Measurements from ENCODE around the gene DDRGK1. TPM values are rescaled to one million over a fixed set of nuclear protein-coding genes. Genes with fewer than 3 reads are reported as not detected.

DDRGK1 gene
- total RNA-seq, 1 experiment from 2014 or later: 85.5 TPM

DNA sequence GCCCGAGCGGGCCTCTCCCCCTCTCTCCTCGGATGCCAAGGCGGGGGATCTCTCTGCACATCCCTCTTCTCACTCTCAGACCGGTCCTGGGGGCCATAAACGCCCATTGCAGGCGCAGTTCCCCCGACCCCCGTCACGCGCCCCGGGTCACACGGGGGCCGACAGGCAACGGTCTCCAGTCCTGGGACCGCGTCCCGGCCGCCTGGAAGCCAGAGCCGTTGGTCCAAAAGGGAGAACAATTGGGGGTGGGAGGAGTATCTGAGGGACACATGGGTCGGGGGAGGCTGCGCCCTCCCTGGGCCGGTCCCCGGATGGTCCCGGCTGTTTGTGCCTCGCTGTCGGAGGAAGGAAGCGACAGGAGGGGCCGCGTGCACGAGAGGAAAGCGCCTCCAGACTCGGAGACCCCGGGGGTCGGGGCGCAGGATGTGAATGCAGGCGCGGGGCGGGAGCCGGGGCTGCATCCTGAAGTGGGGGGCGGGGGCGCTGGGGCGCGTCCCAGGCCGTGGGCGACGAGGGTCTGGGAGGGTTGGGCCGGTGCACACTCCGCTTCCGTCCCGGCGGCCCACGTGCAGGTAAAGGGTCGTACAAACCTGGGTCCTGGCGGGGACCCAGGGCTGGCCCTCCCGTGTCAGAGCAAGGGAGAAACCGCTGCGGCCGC is 33.6 kb upstream of the DDRGK1 start:
- in situ Hi-C loops (cut with HindIII; ENCODE audit: low pct_unique_long_range_greater_than_20kb, low sequenced_read_pairs): no loop called here
- DNase-seq (ENCODE audit: low read depth, low spot score): no peak

DNA sequence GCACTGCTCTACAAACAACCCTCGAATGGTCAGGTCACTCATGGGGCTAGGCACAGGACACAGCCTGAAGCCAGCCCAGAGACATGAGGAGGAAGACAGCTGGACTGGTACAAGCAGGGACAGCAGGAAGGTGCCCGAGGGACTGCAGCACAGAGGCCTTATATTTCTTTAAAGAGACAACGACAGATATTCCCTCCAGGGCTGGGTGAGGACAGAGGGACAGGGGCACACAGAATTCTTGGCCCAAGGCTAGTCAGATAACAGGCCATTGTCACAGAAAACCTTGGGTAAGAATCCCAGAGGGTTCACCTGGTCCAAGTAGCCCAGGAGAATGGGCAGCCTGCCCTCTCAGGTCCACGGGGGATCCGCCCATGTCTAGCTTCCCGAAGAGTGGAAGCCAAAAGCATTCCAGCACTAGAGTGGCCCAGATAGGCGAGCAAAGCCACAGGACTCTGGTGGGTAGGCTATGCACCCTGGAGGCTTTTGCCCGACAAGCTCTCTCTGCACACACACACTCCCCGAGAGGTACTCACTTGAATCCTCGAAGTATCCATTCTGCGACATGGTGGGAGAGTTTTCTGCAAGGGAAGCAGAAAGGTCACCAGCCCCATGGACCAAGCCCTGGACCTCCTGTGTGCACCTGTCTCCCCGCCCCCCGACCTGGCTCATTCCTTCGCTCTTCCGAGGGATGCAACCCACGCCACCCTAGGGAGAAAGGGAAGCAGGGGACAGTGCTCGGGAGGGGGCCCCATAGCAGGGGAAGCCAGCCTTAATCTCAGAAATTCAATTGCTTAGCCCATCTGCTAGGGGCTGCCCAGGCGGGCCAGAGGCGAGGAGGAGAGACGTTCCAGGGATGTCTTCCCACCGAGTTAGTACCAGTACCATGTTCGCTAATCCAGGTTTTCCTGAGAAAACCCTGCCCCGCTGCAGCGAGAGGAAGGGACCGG is 32.8 kb upstream of the DDRGK1 start:
- no peak for DNase-seq (ENCODE audit: low read depth, low spot score)
- in situ Hi-C loops (cut with HindIII; ENCODE audit: low pct_unique_long_range_greater_than_20kb, low sequenced_read_pairs): no loop called here

DNA sequence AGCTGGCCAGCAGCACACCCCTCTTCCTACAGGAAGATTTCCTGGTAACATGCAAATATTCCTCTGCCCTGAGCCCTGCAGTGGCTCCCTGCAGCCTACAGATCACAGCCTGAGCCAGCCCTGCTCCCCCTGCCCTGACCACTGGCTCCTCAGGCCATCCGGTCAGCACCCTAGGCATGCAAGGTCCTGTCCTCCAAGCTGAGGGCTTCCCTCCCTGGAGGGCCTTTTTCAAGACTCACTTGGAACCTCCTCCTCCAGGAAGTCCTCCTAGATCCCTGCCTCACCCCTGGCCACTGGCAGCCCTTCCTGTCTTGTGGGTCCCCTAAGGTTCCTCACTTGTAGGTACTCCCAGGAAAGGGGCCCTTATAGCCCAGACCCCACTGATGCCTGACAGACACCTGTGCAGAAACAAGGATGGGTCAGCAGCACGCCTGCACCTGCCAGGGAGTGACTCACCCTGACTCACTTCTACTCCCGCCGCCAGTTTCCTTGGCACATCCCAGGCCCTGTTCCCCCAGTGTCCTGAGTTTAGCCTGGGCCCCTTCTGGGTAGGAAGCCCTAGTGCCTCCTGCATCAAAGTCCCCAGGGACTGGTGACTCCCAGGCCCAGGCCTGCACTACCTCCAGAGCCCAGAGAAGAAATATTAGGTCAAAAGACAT is 31.3 kb upstream of the DDRGK1 start:
- DNase-seq (ENCODE audit: low read depth, low spot score): no peak
- in situ Hi-C loops (cut with HindIII; ENCODE audit: low pct_unique_long_range_greater_than_20kb, low sequenced_read_pairs): no loop called here

DNA sequence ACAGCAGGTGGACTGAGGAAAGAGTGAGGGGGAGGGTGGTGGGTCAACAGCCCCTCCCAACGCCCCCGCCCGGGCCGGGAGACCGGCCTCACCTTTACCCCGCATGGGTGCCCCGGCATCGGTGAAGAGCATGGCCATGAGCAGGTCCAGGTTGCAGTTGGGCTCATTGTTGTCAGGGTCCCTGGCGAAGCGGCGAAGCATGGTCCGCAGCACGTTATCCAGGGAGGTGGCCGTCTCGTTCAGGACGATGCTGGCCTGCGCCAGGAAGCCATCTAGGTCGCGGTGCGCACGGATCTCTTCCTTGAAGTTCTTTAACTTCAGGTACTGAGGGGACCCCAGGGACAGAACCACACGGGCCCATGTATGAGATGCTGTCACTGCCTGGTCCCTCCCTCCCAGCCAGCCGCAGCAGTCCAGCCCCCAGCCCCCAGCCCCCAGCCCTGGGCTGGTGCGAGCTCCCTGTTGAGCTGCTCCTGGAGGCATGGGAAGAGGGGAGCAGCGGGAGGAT is 29.6 kb upstream of the DDRGK1 start:
- no peak for DNase-seq (ENCODE audit: low read depth, low spot score)
- in situ Hi-C loops (cut with HindIII; ENCODE audit: low pct_unique_long_range_greater_than_20kb, low sequenced_read_pairs): no loop called here

- in situ Hi-C loops (cut with HindIII; ENCODE audit: low pct_unique_long_range_greater_than_20kb, low sequenced_read_pairs): no loop called here
- no peak for DNase-seq (ENCODE audit: low read depth, low spot score)
These were observed 28.9 kb upstream of the DDRGK1 start for GRCh38 chr20:3233131-3233990.

- in situ Hi-C loops (cut with HindIII; ENCODE audit: low pct_unique_long_range_greater_than_20kb, low sequenced_read_pairs): no loop called here
These were observed 27.6 kb upstream of the DDRGK1 start for GRCh38 chr20:3231889-3232588.

GRCh38 chr20:3231116-3231515 is 26.6 kb upstream of the DDRGK1 start:
- DNase-seq (ENCODE audit: low read depth, low spot score): no peak

More at GRCh38 chr20:3231889-3232588, 27.6 kb upstream of the DDRGK1 start:
- no peak for DNase-seq (ENCODE audit: low read depth, low spot score)

GRCh38 chr20:3229798-3230197 is 25.3 kb upstream of the DDRGK1 start:
- in situ Hi-C loops (cut with HindIII; ENCODE audit: low pct_unique_long_range_greater_than_20kb, low sequenced_read_pairs): no loop called here
- DNase-seq (ENCODE audit: low read depth, low spot score): no peak

More at GRCh38 chr20:3231116-3231515, 26.6 kb upstream of the DDRGK1 start:
- in situ Hi-C loops (cut with HindIII; ENCODE audit: low pct_unique_long_range_greater_than_20kb, low sequenced_read_pairs): no loop called here

GRCh38 chr20:3229158-3229557 is 24.7 kb upstream of the DDRGK1 start:
- in situ Hi-C loops (cut with HindIII; ENCODE audit: low pct_unique_long_range_greater_than_20kb, low sequenced_read_pairs): no loop called here
- no peak for DNase-seq (ENCODE audit: low read depth, low spot score)

DNA sequence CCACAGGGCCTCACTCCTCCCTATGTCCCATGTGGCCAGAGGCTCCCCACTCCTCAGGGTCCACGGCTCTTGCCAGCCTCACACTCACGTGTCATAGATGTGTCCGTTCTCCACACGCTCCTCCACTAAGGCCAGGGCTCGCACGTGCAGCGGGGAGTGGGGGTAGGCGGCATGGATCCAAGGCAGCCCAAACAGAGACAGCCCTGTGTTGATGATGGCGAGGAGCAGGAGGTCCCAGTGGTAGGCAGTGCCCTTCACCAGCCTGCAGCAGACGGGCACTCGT is 24.2 kb upstream of the DDRGK1 start:
- in situ Hi-C loops (cut with HindIII; ENCODE audit: low pct_unique_long_range_greater_than_20kb, low sequenced_read_pairs): no loop called here
- no peak for DNase-seq (ENCODE audit: low read depth, low spot score)

GRCh38 chr20:3227936-3228749 is 23.7 kb upstream of the DDRGK1 start:
- no peak for DNase-seq (ENCODE audit: low read depth, low spot score)
- in situ Hi-C loops (cut with HindIII; ENCODE audit: low pct_unique_long_range_greater_than_20kb, low sequenced_read_pairs): no loop called here

DNA sequence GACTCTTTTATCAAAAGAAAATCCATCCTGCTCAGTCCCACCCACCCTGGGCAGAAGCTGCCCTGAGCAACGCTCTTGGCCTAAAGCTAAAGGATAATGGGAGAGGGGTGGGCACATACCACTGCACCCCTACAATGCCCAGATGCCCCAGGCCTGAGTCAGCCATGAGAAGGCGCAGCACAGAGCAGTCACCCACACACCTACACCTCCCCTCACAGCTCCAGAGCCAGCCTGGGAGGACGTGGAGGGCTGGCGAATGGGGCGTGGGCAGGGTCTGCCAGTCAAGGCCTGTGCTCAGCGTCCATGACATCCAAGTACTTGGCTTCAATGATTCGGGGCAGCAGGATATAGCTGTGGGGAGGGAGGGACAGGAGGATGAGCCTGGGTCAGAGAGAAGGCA is 23.0 kb upstream of the DDRGK1 start:
- no peak for DNase-seq (ENCODE audit: low read depth, low spot score)
- in situ Hi-C loops (cut with HindIII; ENCODE audit: low pct_unique_long_range_greater_than_20kb, low sequenced_read_pairs): no loop called here

DNA sequence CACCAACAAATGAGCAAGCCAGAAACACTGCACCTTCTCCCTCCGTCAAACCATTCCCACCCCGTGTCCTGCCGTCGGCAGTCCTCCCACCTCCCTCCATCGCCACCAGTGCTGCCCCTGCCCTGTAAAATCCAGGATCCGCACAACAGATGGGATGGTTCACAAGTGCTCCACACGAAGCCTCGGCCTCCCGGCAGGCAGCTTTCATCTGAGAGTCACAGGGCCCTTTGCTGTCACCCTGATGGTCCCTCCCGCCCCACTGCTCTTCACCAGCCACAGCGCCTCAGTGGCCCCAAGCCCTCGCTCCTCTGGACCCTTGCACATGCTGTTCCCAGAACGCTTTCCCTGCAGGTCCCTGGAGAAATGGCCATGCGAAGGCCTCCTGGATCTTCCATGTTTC is 22.4 kb upstream of the DDRGK1 start:
- no peak for DNase-seq (ENCODE audit: low read depth, low spot score)
- in situ Hi-C loops (cut with HindIII; ENCODE audit: low pct_unique_long_range_greater_than_20kb, low sequenced_read_pairs): no loop called here

DNA sequence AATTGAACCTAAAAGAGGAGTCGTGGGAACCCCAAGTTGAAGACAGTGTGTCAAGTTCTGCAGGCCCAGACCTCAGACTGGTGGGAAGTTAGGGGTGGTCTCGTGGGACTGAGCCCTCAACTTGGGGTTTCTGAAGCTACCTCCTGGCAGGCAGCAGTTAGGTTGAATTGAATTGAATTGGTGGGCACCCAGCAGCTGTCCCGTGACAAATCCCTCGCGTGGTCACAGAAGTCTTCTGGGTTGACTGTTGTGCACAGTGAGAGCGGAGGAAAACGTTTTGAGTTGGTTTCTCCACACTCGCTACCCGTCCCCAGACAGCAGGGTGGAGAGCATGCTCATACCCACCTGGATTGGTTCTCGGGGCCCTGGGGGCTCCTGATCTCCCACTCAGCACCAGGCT is 21.6 kb upstream of the DDRGK1 start:
- in situ Hi-C loops (cut with HindIII; ENCODE audit: low pct_unique_long_range_greater_than_20kb, low sequenced_read_pairs): no loop called here
- DNase-seq (ENCODE audit: low read depth, low spot score): no peak

DNA sequence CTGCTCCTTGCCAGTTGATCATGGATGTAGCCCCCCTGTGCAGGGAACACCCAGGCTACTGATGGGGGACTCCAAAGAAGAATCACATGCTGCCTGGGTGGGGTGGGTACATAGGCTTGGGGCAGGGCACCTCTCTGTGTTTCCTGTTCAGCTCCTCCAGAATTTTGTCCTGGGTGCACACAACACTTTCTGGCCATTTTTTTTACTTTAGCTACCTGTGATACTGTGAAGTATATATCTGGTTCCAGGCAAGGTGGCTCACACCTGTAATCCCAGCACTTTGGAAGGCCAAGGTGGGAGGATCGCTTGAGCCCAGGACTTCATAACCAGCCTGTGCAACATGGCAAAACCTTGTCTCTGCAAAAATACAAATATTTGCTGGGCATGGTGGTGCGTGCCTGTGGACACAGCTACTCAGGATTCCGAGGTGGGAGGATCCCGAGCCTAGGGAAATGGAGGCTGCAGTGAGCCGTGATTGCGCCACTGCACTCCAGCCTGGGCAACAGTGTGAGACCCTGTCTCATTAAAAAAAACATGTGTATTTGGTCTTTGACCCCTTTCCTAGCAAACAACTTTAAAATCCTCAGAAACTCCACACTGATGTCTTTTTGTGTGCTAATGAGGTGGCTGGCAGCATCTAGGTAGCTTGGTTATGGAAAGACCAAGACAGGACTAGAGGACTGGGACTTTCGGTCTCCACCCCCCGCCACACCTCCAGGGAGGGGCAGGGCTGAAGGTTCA is 20.4 kb upstream of the DDRGK1 start:
- DNase-seq (ENCODE audit: low read depth, low spot score): no peak
- in situ Hi-C loops (cut with HindIII; ENCODE audit: low pct_unique_long_range_greater_than_20kb, low sequenced_read_pairs): no loop called here

Measured in SK-MEL-5 (cell line).